ENCODE results near the gene VAT1L.

Gene VAT1L

DNA sequence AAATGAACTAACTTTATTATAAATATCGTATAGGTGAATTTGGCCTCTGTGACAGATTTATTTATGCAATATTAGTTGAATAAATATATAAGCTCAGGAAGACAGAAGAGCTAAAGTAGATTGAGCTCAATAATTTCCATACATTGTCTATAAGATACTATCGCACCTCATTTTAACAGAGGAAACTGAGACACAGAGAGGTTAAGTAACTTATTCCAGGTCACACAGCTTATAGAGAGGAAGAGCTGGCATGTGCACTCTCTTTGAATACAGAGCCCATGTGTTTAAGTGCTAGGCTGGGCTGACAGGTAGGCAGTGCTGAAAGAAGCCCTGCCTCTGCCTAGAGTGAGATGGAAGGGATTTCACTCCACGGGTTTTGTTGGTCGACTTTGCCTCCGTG lies 48.4 kb downstream of the VAT1L start:
- peaks cover 11% of the 10 kb centered on the region for H3K27me3 Mint-ChIP-seq
- H3K4me1 Mint-ChIP-seq (ENCODE audit: low read depth), result no peaks in the 10 kb centered on the region
- no peak overlapping the region for H3K27ac Mint-ChIP-seq
- no peak overlapping the region for H3K4me3 Mint-ChIP-seq
- H3K9me3 Mint-ChIP-seq (ENCODE audit: low read depth), result no peaks in the 10 kb centered on the region
- H3K36me3 Mint-ChIP-seq, result no peaks in the 10 kb centered on the region

GRCh38 chr16:77838597-77839255 lies 50.4 kb downstream of the VAT1L start:
- H3K27me3 Mint-ChIP-seq, result peaks cover 7% of the 10 kb centered on the region
- no peaks in the 10 kb centered on the region for H3K9me3 Mint-ChIP-seq (ENCODE audit: low read depth)
- no peaks in the 10 kb centered on the region for H3K4me1 Mint-ChIP-seq (ENCODE audit: low read depth)
- no peak overlapping the region for H3K27ac Mint-ChIP-seq
- H3K4me3 Mint-ChIP-seq, result no peak overlapping the region
- no peaks in the 10 kb centered on the region for H3K36me3 Mint-ChIP-seq

DNA sequence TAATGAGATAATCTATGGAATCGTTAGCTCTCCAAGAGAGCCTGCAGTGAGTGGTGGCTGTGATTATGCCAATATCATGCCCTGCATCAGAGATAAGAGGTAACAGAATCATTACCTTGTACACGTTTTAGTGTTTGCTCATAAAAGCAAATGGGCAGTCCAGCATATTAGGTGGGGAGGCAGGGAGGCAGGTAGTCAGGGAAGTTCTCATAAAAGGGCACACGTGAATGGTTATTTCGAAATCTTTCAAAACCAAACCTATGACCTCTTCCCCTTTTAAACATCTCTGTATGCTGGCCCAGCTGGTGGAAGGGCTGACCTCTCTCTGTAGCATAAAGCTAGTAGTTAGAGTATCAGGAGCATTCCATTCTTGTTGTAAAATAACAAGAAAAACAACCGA lies 51.7 kb downstream of the VAT1L start:
- Mint-ChIP-seq H3K36me3 (no peaks in the 10 kb centered on the region), H3K9me3 (ENCODE audit: low read depth) (no peaks in the 10 kb centered on the region), H3K4me3 (no peak overlapping the region), H3K4me1 (ENCODE audit: low read depth) (no peaks in the 10 kb centered on the region), H3K27me3 (peaks cover 7% of the 10 kb centered on the region), H3K27ac (no peak overlapping the region)

- Mint-ChIP-seq H3K9me3 (ENCODE audit: low read depth) (no peaks in the 10 kb centered on the region), H3K4me1 (ENCODE audit: low read depth) (no peaks in the 10 kb centered on the region), H3K36me3 (no peaks in the 10 kb centered on the region), H3K4me3 (no peak overlapping the region), H3K27me3 (peaks cover 7% of the 10 kb centered on the region), H3K27ac (no peak overlapping the region)
Measured at GRCh38 chr16:77840673-77841501, 52.5 kb downstream of the VAT1L start.

DNA sequence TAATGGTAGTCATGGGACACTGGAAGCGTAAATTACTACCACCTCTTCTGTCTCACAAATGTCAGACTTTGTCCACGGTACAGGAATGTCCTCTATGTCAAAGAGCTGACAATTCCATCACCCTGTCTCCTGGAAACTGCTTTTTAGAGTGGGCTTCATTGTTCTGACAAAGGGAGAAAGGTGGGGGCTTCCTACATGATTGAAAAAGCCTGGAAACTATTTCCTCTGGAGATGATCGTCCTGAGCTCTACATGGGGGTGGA lies 53.1 kb downstream of the VAT1L start:
- Mint-ChIP-seq H3K4me3 (no peak overlapping the region), H3K4me1 (ENCODE audit: low read depth) (no peaks in the 10 kb centered on the region), H3K27ac (no peak overlapping the region), H3K27me3 (peaks cover 7% of the 10 kb centered on the region), H3K36me3 (no peaks in the 10 kb centered on the region), H3K9me3 (ENCODE audit: low read depth) (no peaks in the 10 kb centered on the region)

GRCh38 chr16:77842468-77842867 lies 54.1 kb downstream of the VAT1L start:
- Mint-ChIP-seq H3K36me3 (no peaks in the 10 kb centered on the region), H3K9me3 (ENCODE audit: low read depth) (no peaks in the 10 kb centered on the region), H3K4me1 (ENCODE audit: low read depth) (no peaks in the 10 kb centered on the region), H3K4me3 (no peak overlapping the region), H3K27me3 (peaks cover 7% of the 10 kb centered on the region), H3K27ac (no peak overlapping the region)

DNA sequence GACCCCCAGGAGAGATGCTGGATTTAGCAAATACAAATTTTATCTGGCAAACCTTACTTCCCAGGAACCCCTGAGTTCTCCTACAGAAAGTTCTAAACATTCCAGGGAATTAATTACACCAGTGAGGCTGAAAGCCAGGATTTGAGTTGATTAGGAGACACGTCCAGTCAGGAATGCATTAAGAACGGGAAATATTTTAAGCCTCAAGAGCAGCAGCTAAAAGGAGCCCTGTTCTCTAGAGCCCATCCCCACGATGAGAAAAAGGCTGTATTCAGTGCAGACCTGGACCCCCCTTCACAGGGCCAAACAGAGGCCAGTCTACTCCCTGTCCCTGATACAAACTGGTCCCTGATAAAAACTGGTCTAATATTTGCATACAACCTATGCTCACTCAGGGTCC lies 55.0 kb downstream of the VAT1L start:
- Mint-ChIP-seq H3K27ac (no peak overlapping the region), H3K4me3 (no peak overlapping the region), H3K36me3 (no peaks in the 10 kb centered on the region), H3K9me3 (ENCODE audit: low read depth) (no peaks in the 10 kb centered on the region), H3K27me3 (peaks cover 10% of the 10 kb centered on the region), H3K4me1 (ENCODE audit: low read depth) (no peaks in the 10 kb centered on the region)

DNA sequence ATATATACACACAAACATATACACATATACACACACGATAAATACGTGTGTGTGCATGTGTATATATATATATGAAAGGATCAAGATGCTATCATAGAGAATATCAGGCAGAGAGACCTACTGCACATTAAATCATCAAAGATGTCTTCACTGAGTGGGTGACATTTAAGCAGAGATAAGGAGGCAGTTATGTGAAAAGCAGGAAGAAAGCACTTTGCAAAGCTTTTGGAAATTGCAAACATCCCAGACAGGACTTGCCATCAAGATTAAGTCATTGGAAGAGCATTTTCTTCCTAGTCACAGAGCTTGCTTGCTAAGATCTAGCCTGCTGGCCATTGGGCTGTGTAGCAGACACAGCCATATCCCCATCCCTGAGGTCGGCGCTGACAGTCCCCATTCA lies 56.4 kb downstream of the VAT1L start:
- no peaks in the 10 kb centered on the region for H3K36me3 Mint-ChIP-seq
- no peaks in the 10 kb centered on the region for H3K9me3 Mint-ChIP-seq (ENCODE audit: low read depth)
- H3K4me3 Mint-ChIP-seq, result no peak overlapping the region
- H3K27ac Mint-ChIP-seq, result no peak overlapping the region
- peaks cover 3% of the 10 kb centered on the region for H3K27me3 Mint-ChIP-seq
- H3K4me1 Mint-ChIP-seq (ENCODE audit: low read depth), result no peaks in the 10 kb centered on the region

DNA sequence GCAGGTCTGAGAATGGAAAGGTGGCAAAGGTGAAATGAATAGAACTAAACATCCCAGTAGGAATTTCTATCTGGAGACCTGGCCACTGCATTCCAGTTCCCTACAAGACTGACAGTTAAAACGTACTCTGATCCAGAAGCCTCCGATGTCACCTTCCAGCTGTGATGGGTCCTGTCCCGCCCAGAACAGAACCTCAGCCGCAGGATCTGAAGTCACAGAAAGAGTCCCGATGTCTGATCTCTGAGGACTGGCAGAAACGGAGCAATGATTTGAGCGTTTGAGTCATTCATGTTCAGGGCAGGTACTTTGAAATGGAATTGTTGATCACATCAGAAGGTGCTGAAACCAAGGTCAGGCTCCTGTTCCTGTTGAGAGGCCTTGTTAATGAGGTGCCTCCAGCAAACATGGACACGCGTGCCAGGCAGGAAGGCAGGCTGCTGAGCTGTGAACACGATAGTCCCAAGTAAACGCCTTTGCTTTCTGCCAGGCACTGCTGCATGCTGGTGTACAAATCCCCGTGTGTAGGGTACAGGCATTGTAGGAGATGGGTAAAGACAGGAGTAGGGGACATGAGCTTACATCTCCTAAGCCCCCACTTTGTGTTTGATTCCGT lies 61.4 kb downstream of the VAT1L start:
- Mint-ChIP-seq H3K27me3 (peaks cover 8% of the 10 kb centered on the region), H3K27ac (no peak overlapping the region), H3K36me3 (no peaks in the 10 kb centered on the region), H3K9me3 (ENCODE audit: low read depth) (no peaks in the 10 kb centered on the region), H3K4me1 (ENCODE audit: low read depth) (no peaks in the 10 kb centered on the region), H3K4me3 (no peak overlapping the region)

DNA sequence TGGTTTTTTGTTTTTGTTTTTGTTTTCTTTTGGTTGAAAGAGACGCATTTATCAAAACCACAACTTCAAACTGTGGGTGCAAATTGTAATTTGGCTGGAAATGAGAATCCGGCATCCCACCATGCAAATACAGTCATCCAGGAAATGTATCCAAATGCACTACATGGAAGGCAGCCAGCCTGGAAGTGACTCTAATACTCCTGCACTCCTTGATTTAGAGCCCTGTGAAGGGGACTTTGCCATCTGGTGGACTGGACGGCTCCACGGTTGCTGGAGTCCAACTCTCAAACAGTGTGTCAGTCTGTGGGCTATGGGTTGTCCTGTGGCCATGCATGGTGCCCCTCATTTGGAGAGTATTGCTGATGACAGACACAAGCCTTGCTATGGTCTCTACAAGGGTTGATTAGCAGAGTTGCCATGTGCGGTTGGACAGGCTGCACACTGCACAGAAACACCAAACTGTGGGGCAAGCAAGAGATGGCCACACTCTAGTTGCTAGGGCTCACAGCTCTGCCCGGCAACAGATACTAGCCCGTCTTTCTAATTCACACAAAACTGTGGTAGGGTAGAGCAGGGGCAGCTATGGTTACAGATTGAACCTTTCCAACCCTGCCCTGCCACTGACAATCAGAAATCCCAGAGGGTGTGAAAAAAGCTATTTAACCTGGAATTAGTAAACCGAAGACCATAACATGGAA lies 62.4 kb downstream of the VAT1L start:
- H3K27me3 Mint-ChIP-seq, result peaks cover 8% of the 10 kb centered on the region
- no peaks in the 10 kb centered on the region for H3K36me3 Mint-ChIP-seq
- no peak overlapping the region for H3K4me3 Mint-ChIP-seq
- H3K4me1 Mint-ChIP-seq (ENCODE audit: low read depth), result no peaks in the 10 kb centered on the region
- no peaks in the 10 kb centered on the region for H3K9me3 Mint-ChIP-seq (ENCODE audit: low read depth)
- H3K27ac Mint-ChIP-seq, result no peak overlapping the region

DNA sequence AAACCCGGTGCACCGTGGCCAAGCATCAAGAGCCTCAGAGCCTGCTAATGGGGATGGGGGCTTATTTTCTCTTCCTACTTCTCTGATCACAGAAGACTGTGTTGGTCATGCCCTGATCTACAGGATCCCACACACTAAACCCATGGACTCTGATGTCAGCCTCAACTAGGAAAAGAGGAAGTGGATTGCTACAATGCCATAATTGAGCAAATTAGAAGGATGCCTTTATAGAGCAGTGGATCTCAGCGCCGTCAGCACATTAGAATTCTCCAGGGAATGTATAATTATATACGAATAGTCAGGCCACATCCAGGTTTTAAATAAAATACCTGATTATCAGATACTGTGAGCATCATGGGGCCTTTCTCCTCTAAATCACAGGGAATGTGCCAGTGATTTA lies 64.8 kb downstream of the VAT1L start:
- H3K36me3 Mint-ChIP-seq, result no peaks in the 10 kb centered on the region
- H3K4me1 Mint-ChIP-seq (ENCODE audit: low read depth), result no peaks in the 10 kb centered on the region
- no peaks in the 10 kb centered on the region for H3K9me3 Mint-ChIP-seq (ENCODE audit: low read depth)
- no peak overlapping the region for H3K27ac Mint-ChIP-seq
- H3K27me3 Mint-ChIP-seq, result peaks cover 4% of the 10 kb centered on the region
- no peak overlapping the region for H3K4me3 Mint-ChIP-seq

- Mint-ChIP-seq H3K27ac (no peak overlapping the region), H3K4me3 (no peak overlapping the region), H3K4me1 (ENCODE audit: low read depth) (no peaks in the 10 kb centered on the region), H3K27me3 (peaks cover 10% of the 10 kb centered on the region), H3K36me3 (no peaks in the 10 kb centered on the region), H3K9me3 (ENCODE audit: low read depth) (no peaks in the 10 kb centered on the region)
Measured at GRCh38 chr16:77856438-77857160, 68.2 kb downstream of the VAT1L start.

DNA sequence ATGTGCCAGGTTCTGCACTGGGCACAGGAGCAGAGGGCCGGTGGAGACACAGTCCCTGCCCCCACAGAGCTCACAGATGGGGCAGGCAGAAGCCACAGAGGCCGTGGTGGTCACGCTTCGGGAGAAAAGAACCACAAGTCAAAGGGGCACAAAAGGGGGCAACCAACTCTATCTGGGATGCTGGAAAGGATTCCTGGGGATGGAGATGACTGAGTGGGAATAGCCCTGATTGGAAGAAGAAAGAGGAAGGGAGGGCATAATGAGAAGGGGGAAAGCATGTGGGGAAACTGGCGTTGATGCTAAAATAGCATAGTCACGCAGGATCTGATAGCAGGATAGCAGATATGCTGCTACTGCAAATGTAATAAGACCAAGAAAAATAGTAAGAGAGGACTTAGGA lies 69.7 kb downstream of the VAT1L start:
- Mint-ChIP-seq H3K4me3 (no peak overlapping the region), H3K27ac (no peak overlapping the region), H3K4me1 (ENCODE audit: low read depth) (no peaks in the 10 kb centered on the region), H3K9me3 (ENCODE audit: low read depth) (no peaks in the 10 kb centered on the region), H3K36me3 (no peaks in the 10 kb centered on the region), H3K27me3 (peaks cover 5% of the 10 kb centered on the region)

DNA sequence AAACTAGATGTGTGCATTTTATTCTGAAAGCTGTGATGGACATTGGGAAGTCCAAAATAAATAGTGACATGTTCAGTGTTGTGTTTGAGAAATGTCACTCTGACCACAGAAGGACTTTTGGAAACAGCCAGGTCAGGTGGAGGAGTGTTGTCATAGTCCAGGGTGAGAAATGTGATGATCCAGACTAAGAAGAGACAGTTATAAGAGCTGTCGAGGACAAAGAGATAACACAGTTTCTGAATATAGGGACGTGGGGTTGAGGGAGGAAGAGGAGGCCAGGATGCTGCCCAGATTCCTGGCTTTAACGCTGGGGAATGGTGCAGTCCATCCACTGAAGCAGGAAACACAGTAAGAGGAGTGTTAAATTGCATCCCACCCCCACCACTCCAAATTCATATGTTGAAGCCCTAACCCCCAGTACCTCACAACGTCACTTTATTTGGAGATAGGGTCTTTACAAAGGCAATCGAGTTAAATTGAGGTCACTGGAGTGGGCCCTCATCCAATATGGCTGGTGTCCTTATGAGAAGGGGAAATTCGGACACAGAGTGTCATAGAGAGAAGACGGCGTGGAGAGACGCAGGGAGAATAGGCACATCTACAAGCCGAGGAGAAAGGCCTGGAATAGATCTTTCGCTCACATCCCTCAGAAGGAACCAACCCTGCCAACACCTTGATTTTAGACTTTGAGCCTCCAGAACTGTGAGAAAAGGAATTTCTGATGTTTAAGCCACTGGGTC lies 71.3 kb downstream of the VAT1L start:
- H3K4me3 Mint-ChIP-seq, result no peak overlapping the region
- no peaks in the 10 kb centered on the region for H3K9me3 Mint-ChIP-seq (ENCODE audit: low read depth)
- no peaks in the 10 kb centered on the region for H3K36me3 Mint-ChIP-seq
- peaks cover 6% of the 10 kb centered on the region for H3K27me3 Mint-ChIP-seq
- no peaks in the 10 kb centered on the region for H3K4me1 Mint-ChIP-seq (ENCODE audit: low read depth)
- no peak overlapping the region for H3K27ac Mint-ChIP-seq

Measured in activated naive CD8-positive, alpha-beta T cell (primary cell).